DOHH2 (cell line): ENCODE results near the gene BMP7.

Experiments
- H3F3A ChIP-seq: fragments of 200-600 bp; sonication (generic), shearing (Covaris generic); 2 replicates; pipeline ENCODE4 v1.6.0; 2016; ENCODE audit warnings: antibody characterized with exemption, mild to moderate bottlenecking; ENCODE audit not compliant: control insufficient read depth, insufficient read depth
- H3K27ac ChIP-seq: fragments of 200-600 bp; sonication (generic); 2 replicates; pipeline ENCODE4 v1.5.1; 2014; ENCODE audit warnings: low read depth, mild to moderate bottlenecking, low read length, moderate library complexity
- H3K27me3 ChIP-seq: fragments of 200-600 bp; sonication (generic); 2 replicates; pipeline ENCODE4 v1.6.1; 2014; ENCODE audit warnings: mild to moderate bottlenecking, low read length, mixed read lengths; ENCODE audit not compliant: control insufficient read depth
- H3K36me3 ChIP-seq: fragments of 200-600 bp; sonication (generic); 2 replicates; pipeline ENCODE4 v1.6.1; 2014; ENCODE audit warnings: mild to moderate bottlenecking, low read length, moderate library complexity, mixed read lengths; ENCODE audit not compliant: control insufficient read depth
- H3K4me1 ChIP-seq: fragments of 200-600 bp; sonication (generic); 2 replicates; pipeline ENCODE4 v1.6.1; 2014; ENCODE audit warnings: mild to moderate bottlenecking, low read length, mixed read lengths; ENCODE audit not compliant: control insufficient read depth
- H3K4me2 ChIP-seq: fragments of 200-600 bp; sonication (generic); 2 replicates; pipeline ENCODE4 v1.6.0; 2014; ENCODE audit warnings: mild to moderate bottlenecking, low read length, moderate library complexity
- H3K4me3 ChIP-seq: fragments of 200-600 bp; sonication (generic); 2 replicates; pipeline ENCODE4 v1.5.1; 2014; ENCODE audit warnings: mild to moderate bottlenecking, low read length, mixed read lengths
- H3K79me2 ChIP-seq: fragments of 200-600 bp; sonication (generic); 2 replicates; pipeline ENCODE4 v1.6.1; 2014; ENCODE audit warnings: mild to moderate bottlenecking, low read length, mixed read lengths; ENCODE audit not compliant: control insufficient read depth
- H3K9me2 ChIP-seq: fragments of 200-600 bp; sonication (generic); replicated peaks from 2 replicates; pipeline ENCODE4 v1.6.1; 2014; ENCODE audit warnings: mild to moderate bottlenecking, low read length, mixed read lengths; ENCODE audit not compliant: control insufficient read depth
- H3K9me3 ChIP-seq: fragments of 200-600 bp; sonication (generic); 2 replicates; pipeline ENCODE4 v1.6.1; 2014; ENCODE audit warnings: antibody characterized with exemption, low read length, mixed read lengths; ENCODE audit not compliant: control insufficient read depth, insufficient read depth
- H4K20me1 ChIP-seq: fragments of 200-600 bp; sonication (generic); 2 replicates; pipeline ENCODE4 v1.6.0; 2014; ENCODE audit warnings: low read depth, mild to moderate bottlenecking, antibody characterized with exemption, low read length, moderate library complexity; ENCODE audit not compliant: control insufficient read depth, insufficient read depth
- EZH2phosphoT487 ChIP-seq: fragments of 200-600 bp; sonication (generic); IDR thresholded peaks from 2 replicates; pipeline ENCODE4 v1.6.1; 2017; ENCODE audit warnings: borderline replicate concordance, mild to moderate bottlenecking, antibody characterized with exemption, low read length, moderate library complexity, mixed read lengths
- TF ChIP-seq, protein P1 (sequence below): fragments of 200-600 bp; sonication (generic); IDR thresholded peaks from one replicate; pipeline ENCODE4 v1.5.1; 2014; ENCODE audit warnings: antibody characterized with exemption, mild to moderate bottlenecking, low read depth, low read length; ENCODE audit not compliant: poor library complexity, severe bottlenecking

The BMP7 gene

GRCh38 chr20:57198132-57199072 is 68.0 kb downstream of the BMP7 start:
- no peak overlapping the region for H3K4me3 ChIP-seq
- peaks cover 44% of the 10 kb centered on the region for H3F3A ChIP-seq
- H3K9me2 ChIP-seq, result no peaks in the 10 kb centered on the region
- H3K9me3 ChIP-seq, result no peaks in the 10 kb centered on the region
- H3K27ac ChIP-seq, result no peak overlapping the region
- peaks cover 97% of the 10 kb centered on the region for H3K79me2 ChIP-seq
- H3K4me2 ChIP-seq, result no peak overlapping the region
- no peaks in the 10 kb centered on the region for H3K27me3 ChIP-seq
- peaks cover 50% of the 10 kb centered on the region for H4K20me1 ChIP-seq
- no peak for TF ChIP-seq EZH2phosphoT487
- TF ChIP-seq, protein P1, sequence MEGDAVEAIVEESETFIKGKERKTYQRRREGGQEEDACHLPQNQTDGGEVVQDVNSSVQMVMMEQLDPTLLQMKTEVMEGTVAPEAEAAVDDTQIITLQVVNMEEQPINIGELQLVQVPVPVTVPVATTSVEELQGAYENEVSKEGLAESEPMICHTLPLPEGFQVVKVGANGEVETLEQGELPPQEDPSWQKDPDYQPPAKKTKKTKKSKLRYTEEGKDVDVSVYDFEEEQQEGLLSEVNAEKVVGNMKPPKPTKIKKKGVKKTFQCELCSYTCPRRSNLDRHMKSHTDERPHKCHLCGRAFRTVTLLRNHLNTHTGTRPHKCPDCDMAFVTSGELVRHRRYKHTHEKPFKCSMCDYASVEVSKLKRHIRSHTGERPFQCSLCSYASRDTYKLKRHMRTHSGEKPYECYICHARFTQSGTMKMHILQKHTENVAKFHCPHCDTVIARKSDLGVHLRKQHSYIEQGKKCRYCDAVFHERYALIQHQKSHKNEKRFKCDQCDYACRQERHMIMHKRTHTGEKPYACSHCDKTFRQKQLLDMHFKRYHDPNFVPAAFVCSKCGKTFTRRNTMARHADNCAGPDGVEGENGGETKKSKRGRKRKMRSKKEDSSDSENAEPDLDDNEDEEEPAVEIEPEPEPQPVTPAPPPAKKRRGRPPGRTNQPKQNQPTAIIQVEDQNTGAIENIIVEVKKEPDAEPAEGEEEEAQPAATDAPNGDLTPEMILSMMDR, result no peak
- peaks cover 100% of the 10 kb centered on the region for H3K36me3 ChIP-seq
- no peaks in the 10 kb centered on the region for H3K4me1 ChIP-seq

- Histone ChIP-seq H3K4me3 (no peak overlapping the region), H3K36me3 (peaks cover 100% of the 10 kb centered on the region), H3F3A (peaks cover 48% of the 10 kb centered on the region), H4K20me1 (peaks cover 52% of the 10 kb centered on the region), H3K9me2 (no peaks in the 10 kb centered on the region), H3K4me1 (no peaks in the 10 kb centered on the region), H3K27ac (no peak overlapping the region), H3K79me2 (peaks cover 97% of the 10 kb centered on the region), H3K9me3 (no peaks in the 10 kb centered on the region), H3K27me3 (no peaks in the 10 kb centered on the region), H3K4me2 (no peak overlapping the region)
- no peak for TF ChIP-seq EZH2phosphoT487
- TF ChIP-seq, protein P1, result no peak
Measured at GRCh38 chr20:57197352-57198131, 68.9 kb downstream of the BMP7 start.

DNA sequence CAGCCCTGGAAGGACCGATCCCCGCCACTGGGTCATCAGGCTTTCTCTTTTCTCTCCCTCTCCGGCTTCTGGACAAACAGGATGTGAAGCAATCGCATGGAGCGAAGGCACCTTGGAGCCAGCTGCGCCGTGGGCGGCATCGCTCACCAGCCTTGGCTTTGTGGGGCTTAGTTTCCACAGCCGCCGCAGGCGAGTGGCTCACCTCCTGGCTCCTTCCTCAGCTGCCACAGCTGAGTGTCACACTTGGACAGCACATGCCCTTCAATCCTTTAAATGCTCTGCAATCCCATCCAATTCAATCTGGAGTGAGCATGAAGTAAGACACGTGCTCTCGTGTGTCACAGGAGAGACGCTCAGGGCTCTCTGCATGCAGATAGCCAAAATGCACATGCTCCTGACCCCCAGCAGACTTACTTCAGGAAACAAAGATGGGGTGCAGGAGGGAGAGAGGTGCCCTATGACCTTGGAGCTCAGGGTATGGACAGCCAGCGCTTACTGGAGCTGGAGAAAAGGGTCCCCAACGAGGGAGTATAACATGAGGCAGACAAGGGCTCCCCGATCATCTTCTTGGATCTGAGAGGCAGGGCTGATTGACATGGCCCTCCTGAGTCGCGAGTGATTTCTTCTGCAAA is 70.9 kb downstream of the BMP7 start:
- no peaks in the 10 kb centered on the region for H3K27me3 ChIP-seq
- no peak overlapping the region for H3K27ac ChIP-seq
- H3F3A ChIP-seq, result peaks cover 48% of the 10 kb centered on the region
- H3K9me3 ChIP-seq, result no peaks in the 10 kb centered on the region
- peaks cover 90% of the 10 kb centered on the region for H3K79me2 ChIP-seq
- H3K36me3 ChIP-seq, result peaks cover 94% of the 10 kb centered on the region
- H3K4me2 ChIP-seq, result no peak overlapping the region
- TF ChIP-seq, protein P1, result no peak
- no peak for TF ChIP-seq EZH2phosphoT487
- H3K4me3 ChIP-seq, result no peak overlapping the region
- no peaks in the 10 kb centered on the region for H3K4me1 ChIP-seq
- peaks cover 46% of the 10 kb centered on the region for H4K20me1 ChIP-seq
- H3K9me2 ChIP-seq, result no peaks in the 10 kb centered on the region
